Spleen (tissue), 7 donors: ENCODE data around the gene SMIM1.

ENCODE experiments used
- POLR2A ChIP-seq, 3 donors: fragments of 450-650 bp; IDR thresholded peaks; one replicate each; pipeline ENCODE4 v1.5.1; 2017; ENCODE audit warnings: antibody characterized with exemption in 3 of 3, mild to moderate bottlenecking in 1 of 3
- TF ChIP-seq, protein P1 (sequence below), 11 experiments: fragments of 200-600 bp in 7 of 11; fragments of 450-650 bp in 4 of 11; sonication (generic) in 4 of 11; IDR thresholded peaks in 8 of 11; conservative IDR thresholded peaks in 3 of 11; 1 replicate in 7 of 11; 2 replicates in 4 of 11; pipeline versions ENCODE4 v1.4.0 to v1.8.0; 2016 to 2021; ENCODE audit warnings: antibody characterized with exemption in 11 of 11, inconsistent platforms in 4 of 11, mild to moderate bottlenecking in 1 of 11
- donor health status: DM: no; HTN: no; CAD: no; lungs with moderate emphysema.
- donor health status: DM: no; HTN: no; CAD: no.
- donor health status: DM: no; HTN: no; CAD: no.

DNA sequence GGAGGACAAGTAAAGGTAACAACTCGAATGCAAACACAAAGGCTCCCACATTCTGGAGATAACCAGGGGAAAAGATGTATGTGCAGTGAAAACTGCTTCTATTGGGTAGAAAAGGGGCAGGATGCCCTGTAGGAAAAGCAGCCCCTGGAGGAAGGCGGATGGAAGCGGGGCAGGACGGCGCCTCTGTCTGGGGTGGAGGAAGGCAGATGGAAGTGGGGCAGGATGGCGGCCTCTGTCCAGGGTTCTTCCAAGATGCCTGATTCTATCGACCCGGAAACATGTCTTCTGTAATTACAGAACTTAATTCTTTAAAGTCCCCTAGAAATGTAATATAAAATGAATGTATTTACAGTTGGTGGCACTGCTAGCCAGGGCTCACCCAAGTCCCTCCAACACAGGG lies 47.8 kb downstream of the SMIM1 start:
- TF ChIP-seq, protein P1, sequence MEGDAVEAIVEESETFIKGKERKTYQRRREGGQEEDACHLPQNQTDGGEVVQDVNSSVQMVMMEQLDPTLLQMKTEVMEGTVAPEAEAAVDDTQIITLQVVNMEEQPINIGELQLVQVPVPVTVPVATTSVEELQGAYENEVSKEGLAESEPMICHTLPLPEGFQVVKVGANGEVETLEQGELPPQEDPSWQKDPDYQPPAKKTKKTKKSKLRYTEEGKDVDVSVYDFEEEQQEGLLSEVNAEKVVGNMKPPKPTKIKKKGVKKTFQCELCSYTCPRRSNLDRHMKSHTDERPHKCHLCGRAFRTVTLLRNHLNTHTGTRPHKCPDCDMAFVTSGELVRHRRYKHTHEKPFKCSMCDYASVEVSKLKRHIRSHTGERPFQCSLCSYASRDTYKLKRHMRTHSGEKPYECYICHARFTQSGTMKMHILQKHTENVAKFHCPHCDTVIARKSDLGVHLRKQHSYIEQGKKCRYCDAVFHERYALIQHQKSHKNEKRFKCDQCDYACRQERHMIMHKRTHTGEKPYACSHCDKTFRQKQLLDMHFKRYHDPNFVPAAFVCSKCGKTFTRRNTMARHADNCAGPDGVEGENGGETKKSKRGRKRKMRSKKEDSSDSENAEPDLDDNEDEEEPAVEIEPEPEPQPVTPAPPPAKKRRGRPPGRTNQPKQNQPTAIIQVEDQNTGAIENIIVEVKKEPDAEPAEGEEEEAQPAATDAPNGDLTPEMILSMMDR (IDR thresholded peaks at IDR 0.05 in 8 of 11, conservative IDR thresholded peaks at IDR 0.05 in 3 of 11) = no peak
- TF ChIP-seq POLR2A (IDR thresholded peaks at IDR 0.05) = no peak
